WTC11 (cell line): Measurements from ENCODE around the gene VSIG10.

Source experiments
- CTCF ChIP-seq: fragments of 200-600 bp; IDR thresholded peaks from 2 replicates; pipeline ENCODE4 v1.8.0; 2022; ENCODE audit warnings: antibody characterized with exemption
- E2F4 ChIP-seq: sonication (generic); formaldehyde crosslinking; IDR thresholded peaks from 2 replicates; pipeline ENCODE4 v1.8.1; 2022; ENCODE audit warnings: low read depth, mild to moderate bottlenecking, moderate library complexity, missing genetic modification reagents, borderline replicate concordance
- ERG ChIP-seq: fragments of 250-450 bp; sonication (Bioruptor Pico); IDR thresholded peaks from 2 replicates; pipeline ENCODE4 v1.8.0; 2021; ENCODE audit warnings: mild to moderate bottlenecking
- GRHL2 ChIP-seq: fragments of 250-450 bp; sonication (Bioruptor Pico); IDR thresholded peaks from 2 replicates; pipeline ENCODE4 v1.8.0; 2022; ENCODE audit warnings: mild to moderate bottlenecking, moderate library complexity; ENCODE audit not compliant: insufficient replicate concordance, severe bottlenecking
- HMGXB4 ChIP-seq: sonication (generic); formaldehyde crosslinking; IDR thresholded peaks from 2 replicates; pipeline ENCODE4 v1.8.1; 2023; ENCODE audit warnings: mild to moderate bottlenecking, moderate library complexity, missing genetic modification reagents
- IRF2 ChIP-seq: sonication (generic); formaldehyde crosslinking; IDR thresholded peaks from 2 replicates; pipeline ENCODE4 v1.8.0; 2022; ENCODE audit warnings: low read depth, missing genetic modification reagents, borderline replicate concordance
- NFE2L1 ChIP-seq: sonication (generic); formaldehyde crosslinking; IDR thresholded peaks from 2 replicates; pipeline ENCODE4 v1.8.1; 2023; ENCODE audit warnings: missing genetic modification reagents

- TF ChIP-seq ERG (CRISPR knock-in tag) (no peak), CTCF (no peak), GRHL2 (CRISPR knock-in tag) (no peak), NFE2L1 (no peak), E2F4 (CRISPR knock-in tag) (no peak), IRF2 (CRISPR knock-in tag) (no peak), HMGXB4 (CRISPR knock-in tag) (no peak)
Observed at GRCh38 chr12:118022728-118023109, 81.1 kb downstream of the VSIG10 start.
